BJ (cell line): ENCODE data around the gene HMGCLL1. TPM values are rescaled to one million over a fixed set of nuclear protein-coding genes. Genes with fewer than 3 reads are reported as not detected.

Source experiments
- CTCF ChIA-PET: fragments of 350-600 bp; formaldehyde crosslinking; extraction: SDS; loops from one replicate; lab custom pipeline; 2021; ENCODE audit warnings: antibody characterized with exemption, inconsistent platforms; lab: Yijun Ruan, JAX
- POLR2A ChIA-PET: fragments of 300-600 bp; sonication (Branson Sonifier 250); formaldehyde crosslinking; extraction: SDS; loops from one replicate; lab custom pipeline; 2021; ENCODE audit warnings: antibody characterized with exemption; lab: Charles Lee
- DNase-seq: peaks from one replicate; pipeline ENCODE4 v3.0.0-alpha.2; 2011; ENCODE audit warnings: low read depth
- H3K27me3 ChIP-seq: 2 replicates; pipeline ENCODE4 v1.6.0; 2011; ENCODE audit warnings: low read length; ENCODE audit not compliant: control insufficient read depth, insufficient read depth
- H3K36me3 ChIP-seq: 2 replicates; pipeline ENCODE4 v1.5.1; 2011; ENCODE audit warnings: low read length; ENCODE audit not compliant: control insufficient read depth, insufficient read depth
- H3K4me3 ChIP-seq: 2 replicates; pipeline ENCODE4 v1.5.1; 2011; ENCODE audit warnings: low read depth, mild to moderate bottlenecking, control low read depth, low read length
- polyA plus RNA-seq: library from polyadenylated mRNA; depleted of rRNA; stranded (reverse); fragments of >200 nt; gene quantifications from 2 replicates; pipeline ENCODE4 v1.2.3, GENCODE V29; 2011
- TF ChIP-seq, protein P1 (sequence below): IDR thresholded peaks from 2 replicates; pipeline ENCODE4 v1.5.1; 2011; ENCODE audit warnings: low read depth, mild to moderate bottlenecking, control low read depth, inconsistent platforms, low read length, moderate library complexity; ENCODE audit not compliant: insufficient read depth

Gene HMGCLL1
- polyA plus RNA-seq, 1 experiment: not detected

DNA sequence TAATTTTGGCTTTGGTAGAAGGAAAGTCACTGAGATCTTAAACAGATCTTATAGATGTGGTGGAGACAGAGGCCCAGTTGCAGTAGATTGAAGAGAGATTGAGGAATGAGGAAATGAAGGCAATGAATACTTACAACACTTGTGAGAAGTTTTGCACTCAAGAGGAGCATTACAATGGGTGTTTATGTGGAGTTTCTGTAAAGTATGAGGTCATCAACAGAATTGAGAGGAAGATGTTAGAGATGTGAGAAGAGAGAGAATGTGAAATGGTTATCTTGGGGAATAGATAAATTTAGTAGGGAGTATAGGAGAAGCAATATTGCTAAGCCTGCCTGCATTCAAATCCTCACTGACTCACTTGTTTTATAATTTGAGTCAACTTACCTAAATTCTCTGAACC lies 168.3 kb downstream of the HMGCLL1 start:
- H3K27me3 ChIP-seq: no peaks in the 10 kb centered on the region
- DNase-seq: no peak
- H3K4me3 ChIP-seq: no peak overlapping the region
- CTCF ChIA-PET: no interaction called here
- TF ChIP-seq, protein P1, sequence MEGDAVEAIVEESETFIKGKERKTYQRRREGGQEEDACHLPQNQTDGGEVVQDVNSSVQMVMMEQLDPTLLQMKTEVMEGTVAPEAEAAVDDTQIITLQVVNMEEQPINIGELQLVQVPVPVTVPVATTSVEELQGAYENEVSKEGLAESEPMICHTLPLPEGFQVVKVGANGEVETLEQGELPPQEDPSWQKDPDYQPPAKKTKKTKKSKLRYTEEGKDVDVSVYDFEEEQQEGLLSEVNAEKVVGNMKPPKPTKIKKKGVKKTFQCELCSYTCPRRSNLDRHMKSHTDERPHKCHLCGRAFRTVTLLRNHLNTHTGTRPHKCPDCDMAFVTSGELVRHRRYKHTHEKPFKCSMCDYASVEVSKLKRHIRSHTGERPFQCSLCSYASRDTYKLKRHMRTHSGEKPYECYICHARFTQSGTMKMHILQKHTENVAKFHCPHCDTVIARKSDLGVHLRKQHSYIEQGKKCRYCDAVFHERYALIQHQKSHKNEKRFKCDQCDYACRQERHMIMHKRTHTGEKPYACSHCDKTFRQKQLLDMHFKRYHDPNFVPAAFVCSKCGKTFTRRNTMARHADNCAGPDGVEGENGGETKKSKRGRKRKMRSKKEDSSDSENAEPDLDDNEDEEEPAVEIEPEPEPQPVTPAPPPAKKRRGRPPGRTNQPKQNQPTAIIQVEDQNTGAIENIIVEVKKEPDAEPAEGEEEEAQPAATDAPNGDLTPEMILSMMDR: no peak
- no peaks in the 10 kb centered on the region for H3K36me3 ChIP-seq
- POLR2A ChIA-PET: no interaction called here

DNA sequence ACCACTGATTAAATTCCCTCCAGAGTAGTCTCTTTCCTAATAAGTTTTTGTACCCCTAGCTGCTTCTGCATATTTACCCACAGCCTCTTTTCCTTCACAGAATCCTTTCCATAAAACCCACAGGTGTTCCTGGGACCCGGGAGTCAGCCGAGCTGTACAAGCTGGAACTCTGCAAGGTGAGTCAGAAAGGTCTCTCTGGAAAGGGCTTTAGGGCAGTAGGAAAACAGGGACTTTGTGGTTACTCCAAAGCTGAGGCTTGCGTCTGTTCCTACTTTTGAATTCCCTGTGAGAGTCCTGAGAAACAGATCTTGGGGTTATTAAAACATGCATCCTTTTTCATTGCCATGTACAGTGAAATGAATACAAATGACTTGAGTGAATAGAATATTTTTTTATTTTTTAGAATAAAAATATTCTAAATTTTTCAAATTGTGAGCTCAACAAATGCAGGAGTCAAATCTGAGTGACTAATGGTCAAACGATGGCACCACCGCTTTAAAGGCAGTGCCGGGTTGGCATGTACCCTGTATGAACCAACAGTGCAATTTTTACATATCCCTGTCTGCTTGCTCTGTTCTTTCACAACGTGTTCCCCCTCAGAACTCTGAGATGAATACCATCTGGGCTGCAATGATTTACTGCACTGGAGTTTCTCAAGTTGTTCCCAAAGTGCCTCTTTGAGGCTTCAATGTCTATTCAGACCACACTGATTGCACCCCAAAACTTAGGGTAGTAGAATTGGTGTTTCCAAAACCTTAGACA lies 173.3 kb downstream of the HMGCLL1 start:
- POLR2A ChIA-PET: no interaction called here
- H3K27me3 ChIP-seq: no peaks in the 10 kb centered on the region
- H3K4me3 ChIP-seq: no peak overlapping the region
- no peak for DNase-seq
- TF ChIP-seq, protein P1: no peak
- CTCF ChIA-PET: no interaction called here
- H3K36me3 ChIP-seq: no peaks in the 10 kb centered on the region

DNA sequence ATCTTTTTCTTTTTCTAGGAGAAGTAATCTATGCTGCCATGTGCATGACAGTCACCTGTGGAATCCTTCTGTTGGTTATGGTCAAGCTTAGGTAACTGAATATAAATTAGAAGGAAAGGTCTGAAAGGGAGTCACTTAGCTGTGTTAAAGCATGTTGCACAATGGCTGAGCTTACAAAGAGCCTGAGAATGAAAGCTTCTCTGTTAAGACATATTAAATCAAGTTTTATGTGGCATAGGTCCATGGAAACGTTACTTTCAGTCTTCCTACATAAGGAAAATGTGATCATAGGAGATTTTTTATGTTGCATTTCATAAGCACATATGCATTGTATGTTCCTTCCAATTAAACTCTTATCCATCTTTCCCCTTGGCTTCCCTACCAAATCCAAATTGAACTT lies 179.6 kb downstream of the HMGCLL1 start:
- CTCF ChIA-PET: no interaction called here
- no peaks in the 10 kb centered on the region for H3K27me3 ChIP-seq
- H3K4me3 ChIP-seq: no peak overlapping the region
- no peaks in the 10 kb centered on the region for H3K36me3 ChIP-seq
- no peak for DNase-seq
- POLR2A ChIA-PET: no interaction called here
- TF ChIP-seq, protein P1: no peak

DNA sequence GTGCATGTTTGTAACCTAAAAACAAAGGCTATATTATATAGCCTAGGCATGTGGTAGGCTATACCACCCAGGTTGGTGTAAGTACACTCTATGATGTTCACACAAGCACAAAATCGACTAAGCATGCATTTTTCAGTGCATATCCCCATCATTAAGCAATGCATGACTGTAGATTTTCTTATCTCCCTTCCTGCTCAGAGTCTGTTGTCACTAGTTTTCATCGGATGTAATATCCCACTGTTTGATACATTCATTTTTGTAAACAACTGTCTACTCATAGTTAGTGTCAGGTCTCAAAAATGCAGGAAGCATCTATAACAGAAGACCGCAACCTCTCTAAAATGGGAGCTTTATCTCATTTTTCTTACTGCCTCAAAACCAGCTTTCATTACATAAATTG lies 181.0 kb downstream of the HMGCLL1 start:
- DNase-seq: no peak
- Histone ChIP-seq H3K4me3 (no peak overlapping the region), H3K27me3 (no peaks in the 10 kb centered on the region), H3K36me3 (no peaks in the 10 kb centered on the region)
- ChIA-PET POLR2A (no interaction called here), CTCF (no interaction called here)
- TF ChIP-seq, protein P1: no peak

DNA sequence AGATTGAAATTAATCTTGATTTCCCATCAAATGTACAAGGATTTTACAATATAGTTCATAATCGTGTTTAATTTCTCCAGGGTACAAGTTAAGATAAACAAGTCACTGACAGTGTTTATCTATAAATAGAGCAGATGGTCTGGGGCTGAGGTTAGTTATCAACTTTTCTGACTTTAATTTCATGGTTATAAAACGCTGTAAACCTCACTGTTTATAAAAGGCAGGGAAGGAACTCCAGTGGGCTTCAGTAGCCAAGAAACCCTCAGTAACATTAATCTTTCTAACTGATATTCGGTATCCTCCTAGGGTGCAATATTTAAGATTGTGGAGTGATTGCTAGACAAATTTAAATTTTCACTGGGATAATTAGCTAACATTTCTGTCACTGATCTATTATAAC lies 183.1 kb downstream of the HMGCLL1 start:
- no peak overlapping the region for H3K4me3 ChIP-seq
- TF ChIP-seq, protein P1: no peak
- DNase-seq: no peak
- H3K36me3 ChIP-seq: no peaks in the 10 kb centered on the region
- ChIA-PET CTCF (no interaction called here), POLR2A (interaction anchor here (0.6 kb wide), 1 partner anchor 1391 kb away, joined by 3 read pairs; no protein-coding TSS in a partner anchor)
- H3K27me3 ChIP-seq: no peaks in the 10 kb centered on the region
